ENCODE data around the gene PSMC6. TPM values are rescaled to one million over a fixed set of nuclear protein-coding genes. Genes with fewer than 3 reads are reported as not detected.
"Not testable (repeated sequence)": the region's sequence is repeated elsewhere in the genome, so short reads cannot be mapped to it uniquely, and the experiment has no call there.

PSMC6 gene
- total RNA-seq, 2 experiments from 2014 or later: 77.3 to 92.4 TPM

- Mint-ChIP-seq H3K4me1 (peaks cover 26% of the 10 kb centered on the region), H3K27ac (peak overlapping the region; percentile 89), H3K36me3 (peaks cover 34% of the 10 kb centered on the region), H3K9me3 (ENCODE audit: low read depth) (no peaks in the 10 kb centered on the region), H3K27me3 (no peaks in the 10 kb centered on the region), H3K4me3 (peak overlapping the region; percentile 96)
- ATAC-seq (no peak), DNase-seq (no peak)
- CTCF ChIA-PET: interaction anchor here (0.7 to 3.5 kb wide), 5 partner anchors 12 to 430 kb away, joined by 3 to 15 read pairs (median 3); partner anchors contain the start of gene ERO1A
Observed at GRCh38 chr14:52729585-52729924, 22.6 kb downstream of the PSMC6 start.

- H3K9me3 Mint-ChIP-seq (ENCODE audit: low read depth): no peaks in the 10 kb centered on the region
Observed at GRCh38 chr14:52729925-52730708, 23.1 kb downstream of the PSMC6 start, which contains the start of gene STYX. Gene STYX (plus strand): TSS chr14:52730166. CDS start chr14:52730475, 309 bp downstream.

GRCh38 chr14:52730709-52731111 is 23.7 kb downstream of the PSMC6 start:
- Mint-ChIP-seq H3K4me1 (peaks cover 29% of the 10 kb centered on the region), H3K27ac (peak overlapping the region; percentile 89), H3K36me3 (peaks cover 31% of the 10 kb centered on the region), H3K9me3 (ENCODE audit: low read depth) (no peaks in the 10 kb centered on the region), H3K4me3 (peak overlapping the region; percentile 96), H3K27me3 (no peaks in the 10 kb centered on the region)
- CTCF ChIA-PET: interaction anchor here (2.1 kb wide), 1 partner anchor 11 kb away, joined by 7 read pairs; no protein-coding TSS in a partner anchor
- no peak for DNase-seq
- ATAC-seq: no peak

More at GRCh38 chr14:52729925-52730708, 23.1 kb downstream of the PSMC6 start, which contains the start of gene STYX:
- H3K4me1 Mint-ChIP-seq: peaks cover 27% of the 10 kb centered on the region
- peaks cover 31% of the 10 kb centered on the region for H3K36me3 Mint-ChIP-seq
- ATAC-seq: peak; percentile 96
- peak within 1 kb of the TSS; percentile 96 for H3K4me3 Mint-ChIP-seq
- H3K27me3 Mint-ChIP-seq: no peaks in the 10 kb centered on the region
- peak within 1 kb of the TSS; percentile 89 for H3K27ac Mint-ChIP-seq
- peak; percentile 99 for DNase-seq
- CTCF ChIA-PET: interaction anchor here (0.7 to 3.5 kb wide), 5 partner anchors 12 to 430 kb away, joined by 3 to 15 read pairs (median 3); partner anchors contain the start of gene ERO1A

- Mint-ChIP-seq H3K4me3 (no peak overlapping the region), H3K4me1 (peaks cover 45% of the 10 kb centered on the region), H3K27ac (no peak overlapping the region), H3K27me3 (no peaks in the 10 kb centered on the region), H3K36me3 (peaks cover 31% of the 10 kb centered on the region), H3K9me3 (ENCODE audit: low read depth) (no peaks in the 10 kb centered on the region)
- DNase-seq: no peak
- CTCF ChIA-PET: no interaction called here
- no peak for ATAC-seq
Observed at GRCh38 chr14:52733824-52734223, 26.8 kb downstream of the PSMC6 start.

- no peak for DNase-seq
- H3K36me3 Mint-ChIP-seq: peaks cover 31% of the 10 kb centered on the region
- H3K27ac Mint-ChIP-seq: peak overlapping the region; percentile 5
- H3K4me3 Mint-ChIP-seq: no peak overlapping the region
- CTCF ChIA-PET: interaction anchor here (1.3 kb wide), 1 partner anchor 12 kb away, joined by 4 read pairs; no protein-coding TSS in a partner anchor
- no peak for ATAC-seq
- H3K4me1 Mint-ChIP-seq: peaks cover 44% of the 10 kb centered on the region
- no peaks in the 10 kb centered on the region for H3K27me3 Mint-ChIP-seq
- H3K9me3 Mint-ChIP-seq (ENCODE audit: low read depth): no peaks in the 10 kb centered on the region
Observed at GRCh38 chr14:52735921-52736489, 29.0 kb downstream of the PSMC6 start.

- Mint-ChIP-seq H3K4me3 (no peak overlapping the region), H3K4me1 (peaks cover 50% of the 10 kb centered on the region), H3K36me3 (peaks cover 28% of the 10 kb centered on the region), H3K9me3 (ENCODE audit: low read depth) (no peaks in the 10 kb centered on the region), H3K27ac (peak overlapping the region; percentile 59), H3K27me3 (no peaks in the 10 kb centered on the region)
- DNase-seq: no peak
- no peak for ATAC-seq
- CTCF ChIA-PET: interaction anchor here (0.6 to 1.2 kb wide), 3 partner anchors 21 to 91 kb away, joined by 3 to 4 read pairs (median 4); no protein-coding TSS in a partner anchor
Observed at GRCh38 chr14:52738409-52738808, 31.4 kb downstream of the PSMC6 start.

- Mint-ChIP-seq H3K4me1 (peaks cover 50% of the 10 kb centered on the region), H3K27me3 (no peaks in the 10 kb centered on the region), H3K27ac (no peak overlapping the region), H3K4me3 (no peak overlapping the region), H3K9me3 (ENCODE audit: low read depth) (no peaks in the 10 kb centered on the region), H3K36me3 (peaks cover 27% of the 10 kb centered on the region)
- DNase-seq: no peak
- CTCF ChIA-PET: interaction anchor here (3.3 kb wide), 1 partner anchor 12 kb away, joined by 15 read pairs; the partner anchor contains the start of gene STYX
- ATAC-seq: no peak
Observed at GRCh38 chr14:52740751-52741150, 33.8 kb downstream of the PSMC6 start.

- H3K27ac Mint-ChIP-seq: peak overlapping the region; percentile 95
- ATAC-seq (peak; percentile 52), DNase-seq (no peak)
Observed at GRCh38 chr14:52741865-52742264, 34.9 kb downstream of the PSMC6 start.

GRCh38 chr14:52748647-52749292 is 41.8 kb downstream of the PSMC6 start:
- Mint-ChIP-seq H3K9me3 (ENCODE audit: low read depth) (no peaks in the 10 kb centered on the region), H3K27me3 (no peaks in the 10 kb centered on the region), H3K4me1 (peaks cover 9% of the 10 kb centered on the region), H3K36me3 (peaks cover 39% of the 10 kb centered on the region), H3K4me3 (no peak overlapping the region), H3K27ac (no peak overlapping the region)
- no peak for DNase-seq
- ATAC-seq: no peak
- CTCF ChIA-PET: no interaction called here

More at GRCh38 chr14:52741865-52742264, 34.9 kb downstream of the PSMC6 start:
- Mint-ChIP-seq H3K9me3 (ENCODE audit: low read depth) (no peaks in the 10 kb centered on the region), H3K27me3 (no peaks in the 10 kb centered on the region), H3K4me1 (peaks cover 44% of the 10 kb centered on the region), H3K4me3 (peak overlapping the region; percentile 71), H3K36me3 (peaks cover 30% of the 10 kb centered on the region)
- CTCF ChIA-PET: interaction anchor here (1.0 to 3.3 kb wide), 5 partner anchors 10 to 177 kb away, joined by 3 to 15 read pairs (median 4); partner anchors contain the start of gene STYX

- CTCF ChIA-PET: no interaction called here
- Mint-ChIP-seq H3K4me3 (no peak overlapping the region), H3K27ac (no peak overlapping the region), H3K27me3 (no peaks in the 10 kb centered on the region), H3K9me3 (ENCODE audit: low read depth) (no peaks in the 10 kb centered on the region), H3K4me1 (no peaks in the 10 kb centered on the region), H3K36me3 (peaks cover 7% of the 10 kb centered on the region)
- no peak for DNase-seq
- no peak for ATAC-seq
Observed at GRCh38 chr14:52755607-52756316, 48.8 kb downstream of the PSMC6 start.

- Mint-ChIP-seq H3K4me1 (peaks cover 14% of the 10 kb centered on the region), H3K27ac (no peak overlapping the region), H3K27me3 (no peaks in the 10 kb centered on the region), H3K9me3 (ENCODE audit: low read depth) (no peaks in the 10 kb centered on the region), H3K36me3 (peaks cover 16% of the 10 kb centered on the region), H3K4me3 (no peak overlapping the region)
- ATAC-seq (no peak), DNase-seq (no peak)
- CTCF ChIA-PET: interaction anchor here (1.3 to 2.0 kb wide), 2 partner anchors 9 to 17 kb away, joined by 4 to 6 read pairs; no protein-coding TSS in a partner anchor
Observed at GRCh38 chr14:52759145-52759544, 52.1 kb downstream of the PSMC6 start.

- not testable (repeated sequence) for DNase-seq; H3K27me3 Mint-ChIP-seq; H3K4me3 Mint-ChIP-seq; H3K9me3 Mint-ChIP-seq (ENCODE audit: low read depth); ATAC-seq
- CTCF ChIA-PET: interaction anchor here (0.7 kb wide), 2 partner anchors 29 to 57 kb away, joined by 4 to 5 read pairs; no protein-coding TSS in a partner anchor
- Mint-ChIP-seq H3K36me3 (peaks cover 31% of the 10 kb centered on the region), H3K4me1 (peaks cover 24% of the 10 kb centered on the region), H3K27ac (peak overlapping the region; percentile 50)
Observed at GRCh38 chr14:52762923-52763322, 55.9 kb downstream of the PSMC6 start.
